Vagina (tissue), 2 donors: ENCODE data around the gene ADORA2B.

Experiments
- CTCF ChIP-seq, 3 experiments: fragments of 450-650 bp in 2 of 3; fragments of 200-600 bp in 1 of 3; sonication (generic) in 1 of 3; IDR thresholded peaks; one replicate each; pipeline ENCODE4 v1.5.1; 2017 to 2019; ENCODE audit warnings: antibody characterized with exemption in 3 of 3, mild to moderate bottlenecking in 2 of 3, moderate library complexity in 2 of 3
- POLR2A ChIP-seq, 2 donors: fragments of 450-650 bp; IDR thresholded peaks; one replicate each; pipeline ENCODE4 v1.6.1; 2017; ENCODE audit warnings: antibody characterized with exemption in 2 of 2, mild to moderate bottlenecking in 2 of 2, moderate library complexity in 2 of 2

DNA sequence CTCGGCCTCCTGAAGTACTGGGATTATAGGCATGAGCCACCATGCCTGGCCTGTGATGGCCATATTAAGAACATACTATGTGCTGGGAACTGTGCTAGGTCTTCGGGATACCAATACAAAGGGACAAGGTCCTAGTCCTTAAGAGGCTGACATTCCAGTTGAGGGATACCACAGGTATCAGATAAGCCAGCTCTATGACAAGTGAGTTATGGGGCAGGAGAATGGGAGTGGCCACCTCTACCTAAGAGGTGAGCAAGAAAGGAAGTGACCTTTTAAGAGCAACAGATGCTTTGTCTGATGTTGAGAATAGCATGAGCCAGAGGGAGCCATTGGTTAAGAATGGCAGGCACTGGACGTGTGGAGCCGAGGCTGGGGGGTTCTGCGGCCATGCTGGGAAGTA, 27.0 kb downstream of the ADORA2B start:
- no peak for TF ChIP-seq CTCF (IDR thresholded peaks at IDR 0.05)
- TF ChIP-seq POLR2A (IDR thresholded peaks at IDR 0.05), result no peak
